Measurements from ENCODE around the gene DDX5.

DDX5 gene

DNA sequence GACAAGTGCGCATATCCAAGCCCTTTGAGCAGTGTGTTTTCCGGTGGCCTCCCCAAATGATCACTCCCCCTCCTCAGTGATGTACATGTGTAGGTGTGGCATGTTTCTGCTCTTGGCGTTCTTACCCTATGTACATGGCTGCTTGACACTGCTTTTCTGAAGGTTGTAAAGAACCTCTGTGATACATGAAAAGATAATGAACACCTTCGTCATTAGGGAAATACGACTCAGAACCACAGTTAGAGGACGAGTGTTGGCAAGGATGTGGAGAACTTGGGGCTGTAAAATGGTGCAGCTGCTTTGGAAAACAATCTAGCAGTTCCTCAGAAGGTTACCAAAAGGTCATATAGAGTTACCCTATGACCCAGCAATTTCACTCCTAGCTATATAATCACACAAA is 29.3 kb upstream of the DDX5 start:
- H3K4me1 ChIP-seq (ENCODE audit: insufficient read depth, low read length) = no peaks in the 10 kb centered on the region
- H3K36me3 ChIP-seq (ENCODE audit: insufficient read depth, low read length) = peaks cover 85% of the 10 kb centered on the region
- no peaks in the 10 kb centered on the region for H3K9me3 ChIP-seq (ENCODE audit: low read length)
- H3K27me3 ChIP-seq (ENCODE audit: control insufficient read depth in 1 of 2, insufficient read depth in 2 of 2, low read length in 2 of 2) = no peaks in the 10 kb centered on the region
- H3K27ac ChIP-seq (ENCODE audit: low read depth, low read length) = no peak overlapping the region
- no peak overlapping the region for H3K4me3 ChIP-seq (ENCODE audit: low read depth in 1 of 2, low read length in 2 of 2)
- no peak overlapping the region for H3K9ac ChIP-seq (ENCODE audit: low read length)

GRCh38 chr17:64534187-64534586 is 28.1 kb upstream of the DDX5 start:
- peaks cover 93% of the 10 kb centered on the region for H3K36me3 ChIP-seq (ENCODE audit: insufficient read depth, low read length)
- no peak overlapping the region for H3K4me3 ChIP-seq (ENCODE audit: low read depth in 1 of 2, low read length in 2 of 2)

DNA sequence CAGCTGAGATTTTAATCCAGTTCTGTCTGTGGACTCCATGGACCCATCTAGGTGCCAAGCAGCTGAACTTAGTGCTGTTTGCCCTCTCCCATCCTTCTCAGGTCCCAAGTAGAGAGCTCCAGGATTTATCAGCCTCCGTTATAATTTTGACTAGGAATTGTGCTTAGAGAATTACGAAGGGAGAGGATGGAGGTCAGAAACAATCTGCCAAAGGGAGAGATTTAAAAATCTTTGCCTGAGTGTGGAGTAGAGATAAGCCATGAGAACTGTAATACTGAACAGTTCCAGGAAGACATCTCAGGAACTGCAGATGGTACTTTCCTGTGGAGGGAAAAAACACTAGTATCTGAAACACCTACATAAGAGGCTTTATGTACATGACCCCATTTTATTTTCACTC is 27.7 kb upstream of the DDX5 start:
- no peak overlapping the region for H3K27ac ChIP-seq (ENCODE audit: low read depth, low read length)
- no peaks in the 10 kb centered on the region for H3K9me3 ChIP-seq (ENCODE audit: low read length)
- H3K27me3 ChIP-seq (ENCODE audit: control insufficient read depth in 1 of 2, insufficient read depth in 2 of 2, low read length in 2 of 2) = no peaks in the 10 kb centered on the region
- H3K9ac ChIP-seq (ENCODE audit: low read length) = no peak overlapping the region
- H3K4me3 ChIP-seq (ENCODE audit: low read depth in 1 of 2, low read length in 2 of 2) = no peak overlapping the region
- peaks cover 93% of the 10 kb centered on the region for H3K36me3 ChIP-seq (ENCODE audit: insufficient read depth, low read length)
- H3K4me1 ChIP-seq (ENCODE audit: insufficient read depth, low read length) = no peaks in the 10 kb centered on the region

More at GRCh38 chr17:64534187-64534586, 28.1 kb upstream of the DDX5 start:
- H3K4me1 ChIP-seq (ENCODE audit: insufficient read depth, low read length) = no peaks in the 10 kb centered on the region
- no peaks in the 10 kb centered on the region for H3K9me3 ChIP-seq (ENCODE audit: low read length)
- no peak overlapping the region for H3K27ac ChIP-seq (ENCODE audit: low read depth, low read length)
- H3K9ac ChIP-seq (ENCODE audit: low read length) = no peak overlapping the region
- no peaks in the 10 kb centered on the region for H3K27me3 ChIP-seq (ENCODE audit: control insufficient read depth in 1 of 2, insufficient read depth in 2 of 2, low read length in 2 of 2)

DNA sequence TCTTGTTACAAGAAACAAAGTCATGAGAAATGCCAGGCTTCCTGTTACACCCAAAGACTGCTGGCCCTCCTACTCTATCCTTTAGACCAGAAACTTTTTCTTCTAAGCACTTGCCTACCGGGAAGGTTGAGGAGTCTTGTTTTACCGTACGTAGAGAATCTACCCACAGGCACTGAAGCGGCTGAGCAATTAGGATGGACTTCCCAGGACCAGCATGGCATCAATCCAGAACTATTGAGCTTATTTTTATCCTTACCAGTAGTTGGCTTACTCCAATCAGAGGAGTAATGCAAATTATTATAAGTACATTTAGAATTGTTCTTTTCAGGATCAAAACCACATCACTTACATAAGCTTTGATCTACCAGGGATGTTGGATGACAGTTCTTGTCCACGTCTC is 26.3 kb upstream of the DDX5 start:
- Histone ChIP-seq H3K36me3 (ENCODE audit: insufficient read depth, low read length) (peaks cover 96% of the 10 kb centered on the region), H3K9ac (ENCODE audit: low read length) (no peak overlapping the region), H3K9me3 (ENCODE audit: low read length) (no peaks in the 10 kb centered on the region), H3K4me1 (ENCODE audit: insufficient read depth, low read length) (no peaks in the 10 kb centered on the region), H3K27ac (ENCODE audit: low read depth, low read length) (no peak overlapping the region), H3K4me3 (ENCODE audit: low read depth in 1 of 2, low read length in 2 of 2) (no peak overlapping the region), H3K27me3 (ENCODE audit: control insufficient read depth in 1 of 2, insufficient read depth in 2 of 2, low read length in 2 of 2) (no peaks in the 10 kb centered on the region)

DNA sequence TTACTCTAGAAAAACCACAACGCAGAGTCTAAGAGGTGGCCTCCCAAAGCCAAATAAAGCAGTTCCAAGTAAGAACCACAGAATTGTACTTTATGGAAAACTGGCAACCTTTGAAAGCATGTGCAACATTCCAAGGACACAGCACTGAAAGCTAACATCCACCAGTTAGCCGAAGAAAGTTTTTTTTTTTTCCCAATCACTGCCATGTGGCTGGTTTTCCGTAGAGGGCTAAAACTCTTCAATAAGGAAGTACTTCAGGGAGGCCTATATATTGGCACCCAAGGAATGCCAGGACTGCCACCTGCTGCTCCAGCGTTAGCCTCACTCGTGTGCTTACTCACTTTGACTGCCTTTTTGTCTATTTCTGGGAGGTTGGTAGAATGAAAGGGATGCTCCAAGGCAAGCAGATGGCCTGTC is 25.9 kb upstream of the DDX5 start:
- H3K9me3 ChIP-seq (ENCODE audit: low read length) = no peaks in the 10 kb centered on the region
- H3K9ac ChIP-seq (ENCODE audit: low read length) = no peak overlapping the region
- no peaks in the 10 kb centered on the region for H3K27me3 ChIP-seq (ENCODE audit: control insufficient read depth in 1 of 2, insufficient read depth in 2 of 2, low read length in 2 of 2)
- H3K4me3 ChIP-seq (ENCODE audit: low read depth in 1 of 2, low read length in 2 of 2) = no peak overlapping the region
- peaks cover 95% of the 10 kb centered on the region for H3K36me3 ChIP-seq (ENCODE audit: insufficient read depth, low read length)
- no peak overlapping the region for H3K27ac ChIP-seq (ENCODE audit: low read depth, low read length)
- no peaks in the 10 kb centered on the region for H3K4me1 ChIP-seq (ENCODE audit: insufficient read depth, low read length)

GRCh38 chr17:64529221-64529620 is 23.1 kb upstream of the DDX5 start:
- no peak overlapping the region for H3K9ac ChIP-seq (ENCODE audit: low read length)
- no peaks in the 10 kb centered on the region for H3K9me3 ChIP-seq (ENCODE audit: low read length)
- no peak overlapping the region for H3K4me3 ChIP-seq (ENCODE audit: low read depth in 1 of 2, low read length in 2 of 2)
- H3K4me1 ChIP-seq (ENCODE audit: insufficient read depth, low read length) = no peaks in the 10 kb centered on the region
- H3K36me3 ChIP-seq (ENCODE audit: insufficient read depth, low read length) = peaks cover 90% of the 10 kb centered on the region
- no peak overlapping the region for H3K27ac ChIP-seq (ENCODE audit: low read depth, low read length)
- H3K27me3 ChIP-seq (ENCODE audit: control insufficient read depth in 1 of 2, insufficient read depth in 2 of 2, low read length in 2 of 2) = no peaks in the 10 kb centered on the region

DNA sequence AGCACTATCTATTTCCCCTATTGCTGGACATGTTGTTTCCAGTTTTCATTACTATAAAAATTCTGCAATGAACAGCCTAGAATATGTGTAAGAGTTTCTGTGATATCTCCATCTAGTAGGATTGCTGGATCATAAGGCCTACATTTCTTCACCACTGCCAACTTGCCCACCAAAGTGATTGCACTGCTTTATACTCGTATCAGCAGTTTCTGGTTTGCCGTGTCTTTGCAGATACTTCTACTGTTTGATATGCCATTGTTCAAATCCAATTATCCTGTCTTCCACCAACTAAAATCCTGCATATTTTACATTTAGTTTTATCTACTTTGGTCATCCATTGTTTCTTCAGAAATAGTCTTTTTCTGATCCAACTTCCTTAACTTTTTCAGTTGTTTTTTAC is 21.8 kb upstream of the DDX5 start:
- Histone ChIP-seq H3K4me3 (ENCODE audit: low read depth in 1 of 2, low read length in 2 of 2) (no peak overlapping the region), H3K27ac (ENCODE audit: low read depth, low read length) (no peak overlapping the region), H3K27me3 (ENCODE audit: control insufficient read depth in 1 of 2, insufficient read depth in 2 of 2, low read length in 2 of 2) (no peaks in the 10 kb centered on the region), H3K9ac (ENCODE audit: low read length) (no peak overlapping the region), H3K9me3 (ENCODE audit: low read length) (no peaks in the 10 kb centered on the region), H3K4me1 (ENCODE audit: insufficient read depth, low read length) (no peaks in the 10 kb centered on the region), H3K36me3 (ENCODE audit: insufficient read depth, low read length) (peaks cover 87% of the 10 kb centered on the region)

GRCh38 chr17:64520359-64520758 is 14.3 kb upstream of the DDX5 start:
- no peak overlapping the region for H3K9ac ChIP-seq (ENCODE audit: low read length)
- H3K4me3 ChIP-seq (ENCODE audit: low read depth in 1 of 2, low read length in 2 of 2) = no peak overlapping the region
- no peaks in the 10 kb centered on the region for H3K9me3 ChIP-seq (ENCODE audit: low read length)
- peaks cover 57% of the 10 kb centered on the region for H3K36me3 ChIP-seq (ENCODE audit: insufficient read depth, low read length)
- no peaks in the 10 kb centered on the region for H3K27me3 ChIP-seq (ENCODE audit: control insufficient read depth in 1 of 2, insufficient read depth in 2 of 2, low read length in 2 of 2)
- H3K27ac ChIP-seq (ENCODE audit: low read depth, low read length) = no peak overlapping the region
- H3K4me1 ChIP-seq (ENCODE audit: insufficient read depth, low read length) = no peaks in the 10 kb centered on the region

- H3K36me3 ChIP-seq (ENCODE audit: insufficient read depth, low read length) = peaks cover 61% of the 10 kb centered on the region
Observed at GRCh38 chr17:64519601-64520000, 13.5 kb upstream of the DDX5 start.

GRCh38 chr17:64515829-64516228 is 9.7 kb upstream of the DDX5 start:
- Histone ChIP-seq H3K9ac (ENCODE audit: low read length) (no peak overlapping the region), H3K4me3 (ENCODE audit: low read depth in 1 of 2, low read length in 2 of 2) (no peak overlapping the region), H3K27me3 (ENCODE audit: control insufficient read depth in 1 of 2, insufficient read depth in 2 of 2, low read length in 2 of 2) (no peaks in the 10 kb centered on the region), H3K36me3 (ENCODE audit: insufficient read depth, low read length) (peaks cover 51% of the 10 kb centered on the region), H3K4me1 (ENCODE audit: insufficient read depth, low read length) (no peaks in the 10 kb centered on the region), H3K27ac (ENCODE audit: low read depth, low read length) (no peak overlapping the region), H3K9me3 (ENCODE audit: low read length) (no peaks in the 10 kb centered on the region)

More at GRCh38 chr17:64519601-64520000, 13.5 kb upstream of the DDX5 start:
- no peak overlapping the region for H3K4me3 ChIP-seq (ENCODE audit: low read depth in 1 of 2, low read length in 2 of 2)
- H3K9ac ChIP-seq (ENCODE audit: low read length) = no peak overlapping the region
- H3K27me3 ChIP-seq (ENCODE audit: control insufficient read depth in 1 of 2, insufficient read depth in 2 of 2, low read length in 2 of 2) = no peaks in the 10 kb centered on the region
- H3K27ac ChIP-seq (ENCODE audit: low read depth, low read length) = no peak overlapping the region
- H3K4me1 ChIP-seq (ENCODE audit: insufficient read depth, low read length) = no peaks in the 10 kb centered on the region
- no peaks in the 10 kb centered on the region for H3K9me3 ChIP-seq (ENCODE audit: low read length)

DNA sequence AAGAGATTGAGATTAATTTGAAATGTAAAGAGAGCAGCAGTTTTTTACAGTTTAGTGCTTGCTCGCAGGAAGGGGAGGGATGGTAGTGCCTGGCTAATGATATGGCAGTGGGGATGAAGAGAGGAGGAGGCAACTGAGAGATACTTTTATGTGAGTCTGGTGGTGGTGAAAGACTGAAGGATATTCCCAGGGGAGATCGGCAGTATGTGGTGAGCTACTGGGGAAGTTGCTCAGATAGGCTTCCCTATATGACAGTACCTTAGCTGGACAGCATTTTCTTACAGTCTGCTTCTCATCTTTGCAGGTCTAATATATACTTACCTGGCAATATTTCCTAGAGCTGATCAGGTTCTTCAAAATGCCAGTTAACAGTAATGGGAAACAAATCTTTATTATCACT is 9.3 kb upstream of the DDX5 start:
- Histone ChIP-seq H3K27ac (ENCODE audit: low read depth, low read length) (no peak overlapping the region), H3K4me1 (ENCODE audit: insufficient read depth, low read length) (no peaks in the 10 kb centered on the region), H3K27me3 (ENCODE audit: control insufficient read depth in 1 of 2, insufficient read depth in 2 of 2, low read length in 2 of 2) (no peaks in the 10 kb centered on the region), H3K9ac (ENCODE audit: low read length) (no peak overlapping the region), H3K9me3 (ENCODE audit: low read length) (no peaks in the 10 kb centered on the region), H3K4me3 (ENCODE audit: low read depth in 1 of 2, low read length in 2 of 2) (no peak overlapping the region), H3K36me3 (ENCODE audit: insufficient read depth, low read length) (peaks cover 50% of the 10 kb centered on the region)

GRCh38 chr17:64509179-64509578 is 3.1 kb upstream of the DDX5 start:
- Histone ChIP-seq H3K36me3 (ENCODE audit: insufficient read depth, low read length) (peaks cover 36% of the 10 kb centered on the region), H3K27me3 (ENCODE audit: control insufficient read depth in 1 of 2, insufficient read depth in 2 of 2, low read length in 2 of 2) (no peaks in the 10 kb centered on the region), H3K27ac (ENCODE audit: low read depth, low read length) (no peak overlapping the region), H3K4me3 (ENCODE audit: low read depth in 1 of 2, low read length in 2 of 2) (no peak overlapping the region), H3K9me3 (ENCODE audit: low read length) (no peaks in the 10 kb centered on the region), H3K9ac (ENCODE audit: low read length) (no peak overlapping the region), H3K4me1 (ENCODE audit: insufficient read depth, low read length) (peaks cover 18% of the 10 kb centered on the region)
